Transverse colon (tissue), 4 donors: ENCODE data around the gene MAP2K5. TPM values are rescaled to one million over a fixed set of nuclear protein-coding genes. Genes with fewer than 3 reads are reported as not detected.

ENCODE experiments used
- DNase-seq: peaks from one replicate; pipeline ENCODE4 v3.0.0-alpha.2; 2019
- H3K27ac ChIP-seq, 4 donors: fragments of 200-600 bp; sonication (generic); 2 replicates each; pipeline ENCODE4 v1.5.1; 2016 to 2018; ENCODE audit warnings: inconsistent platforms in 4 of 4
- H3K27me3 ChIP-seq: fragments of 200-600 bp; sonication (generic); 2 replicates; pipeline ENCODE4 v1.5.1; 2017; ENCODE audit warnings: inconsistent platforms
- H3K36me3 ChIP-seq, 4 donors: fragments of 200-600 bp; sonication (generic); 2 replicates each; pipeline ENCODE4 v1.5.1; 2017 to 2019; ENCODE audit warnings: inconsistent platforms in 4 of 4
- H3K4me1 ChIP-seq, 4 donors: fragments of 200-600 bp; sonication (generic); 2 replicates each; pipeline ENCODE4 v1.5.1; 2017 to 2020; ENCODE audit warnings: inconsistent platforms in 4 of 4
- H3K4me3 ChIP-seq, 4 donors: fragments of 200-600 bp; sonication (generic); 1 replicate in 1 of 4; 2 replicates in 3 of 4; pipeline versions ENCODE4 v1.5.1 to v1.6.1; 2017 to 2019; ENCODE audit warnings: inconsistent platforms in 4 of 4
- H3K9me3 ChIP-seq, 2 donors: fragments of 200-600 bp; sonication (generic); 2 replicates each; pipeline ENCODE4 v1.5.1; 2017 to 2019; ENCODE audit warnings: inconsistent platforms in 2 of 2
- CTCF ChIP-seq, 5 experiments: fragments of 200-600 bp in 3 of 5; fragments of 450-650 bp in 2 of 5; sonication (generic) in 3 of 5; IDR thresholded peaks; 1 replicate in 2 of 5; 2 replicates in 3 of 5; pipeline ENCODE4 v1.5.1; 2016 to 2017; ENCODE audit warnings: antibody characterized with exemption in 5 of 5, inconsistent platforms in 3 of 5, mild to moderate bottlenecking in 2 of 5, moderate library complexity in 1 of 5
- EP300 ChIP-seq: sonication (generic); formaldehyde crosslinking; IDR thresholded peaks from one replicate; pipeline ENCODE4 v1.6.1; 2017; ENCODE audit warnings: antibody characterized with exemption, low read depth
- POLR2A ChIP-seq: fragments of 450-650 bp; IDR thresholded peaks from one replicate; pipeline ENCODE4 v1.6.1; 2016; ENCODE audit warnings: antibody characterized with exemption, mild to moderate bottlenecking, moderate library complexity
- POLR2AphosphoS5 ChIP-seq, 3 donors: sonication (generic); formaldehyde crosslinking; IDR thresholded peaks; one replicate each; pipeline ENCODE4 v1.6.1; 2016; ENCODE audit warnings: antibody characterized with exemption in 3 of 3
- WGBS, 2 donors: methylation state at CpG; one replicate each; pipeline ENCODE4 v1.1.5; 2018; ENCODE audit warnings: low coverage in 1 of 2; 5-methylcytosine and 5-hydroxymethylcytosine counted together
- in situ Hi-C, 4 donors: fragments of 200-750 bp; cut with MboI; loops; one replicate each; pipeline versions ENCODE4 v1.15.0 to v1.15.1; 2017; ENCODE audit warnings: low sequenced_read_pairs in 3 of 4, low pct_ligation_motif_present in 1 of 4, low pct_unique_long_range_greater_than_20kb in 1 of 4
- intact Hi-C: fragments of 100-400 bp; cut with DNase I; formaldehyde crosslinking; loops from one replicate; pipeline ENCODE4 v1.15.1; 2023; ENCODE audit warnings: low total_unique reads
- total RNA-seq, 4 donors: library from RNA; depleted of rRNA; stranded (reverse); fragments of >200 nt; gene quantifications; one replicate each; pipeline ENCODE4 v1.1.0, GENCODE V29; 2016

The MAP2K5 gene
- total RNA-seq, 4 donors from 2014 or later: 19.8 to 320 (median 21.1) TPM

GRCh38 chr15:67722030-67722817, 179.7 kb downstream of the MAP2K5 start:
- no peak for DNase-seq
- Histone ChIP-seq H3K27me3 (no peaks in the 10 kb centered on the region), H3K4me1 (peaks cover 0 to 18% (median 3%) of the 10 kb centered on the region in 4 donors), H3K4me3 (no peak overlapping the region), H3K27ac (no peak overlapping the region), H3K9me3 (no peaks in the 10 kb centered on the region), H3K36me3 (no peaks in the 10 kb centered on the region)
- WGBS, 2 donors: 96 to 98% methylated on average over 3 to 5 of the region's 5 CpGs
- in situ Hi-C loops (no loop called here), intact Hi-C loops (no loop called here)
- TF ChIP-seq POLR2AphosphoS5 (IDR thresholded peaks at IDR 0.05): no peak
- TF ChIP-seq POLR2A: no peak
- TF ChIP-seq CTCF (IDR thresholded peaks at IDR 0.05): no peak
- no peak for TF ChIP-seq EP300

GRCh38 chr15:67723294-67724024, 181.0 kb downstream of the MAP2K5 start:
- no peak overlapping the region for H3K4me3 ChIP-seq
- intact Hi-C loops (no loop called here), in situ Hi-C loops (no loop called here)
- WGBS, 2 donors: 69 to 82% methylated on average over 4 of the region's 4 CpGs
- no peaks in the 10 kb centered on the region for H3K9me3 ChIP-seq
- peaks cover 0 to 18% (median 3%) of the 10 kb centered on the region in 4 donors for H3K4me1 ChIP-seq
- H3K27me3 ChIP-seq: no peaks in the 10 kb centered on the region
- no peaks in the 10 kb centered on the region for H3K36me3 ChIP-seq
- TF ChIP-seq POLR2A (no peak), POLR2AphosphoS5 (IDR thresholded peaks at IDR 0.05) (no peak), EP300 (no peak), CTCF (IDR thresholded peaks at IDR 0.05) (no peak)
- DNase-seq: no peak
- no peak overlapping the region for H3K27ac ChIP-seq

GRCh38 chr15:67724691-67725375, 182.3 kb downstream of the MAP2K5 start:
- no peak for DNase-seq
- Histone ChIP-seq H3K9me3 (no peaks in the 10 kb centered on the region), H3K4me3 (no peak overlapping the region), H3K27me3 (no peaks in the 10 kb centered on the region), H3K27ac (no peak overlapping the region), H3K4me1 (peaks cover 0 to 16% (median 3%) of the 10 kb centered on the region in 4 donors), H3K36me3 (no peaks in the 10 kb centered on the region)
- in situ Hi-C loops (no loop called here), intact Hi-C loops (no loop called here)
- WGBS, 2 donors: 78 to 94% methylated on average over 2 to 4 of the region's 4 CpGs
- TF ChIP-seq POLR2A (no peak), EP300 (no peak), POLR2AphosphoS5 (IDR thresholded peaks at IDR 0.05) (no peak), CTCF (IDR thresholded peaks at IDR 0.05) (no peak)

- in situ Hi-C loops: no loop called here
- WGBS, 2 donors: 51% methylated on average over 1 of the region's 1 CpG; no CpG with 5 or more reads in 1 of the 2 donors
Observed at GRCh38 chr15:67730135-67730534, 187.6 kb downstream of the MAP2K5 start.

More at GRCh38 chr15:67730135-67730534, 187.6 kb downstream of the MAP2K5 start:
- no peaks in the 10 kb centered on the region for H3K36me3 ChIP-seq
- no peak overlapping the region for H3K27ac ChIP-seq
- H3K9me3 ChIP-seq: no peaks in the 10 kb centered on the region
- no peak for DNase-seq
- H3K4me3 ChIP-seq: no peak overlapping the region
- peaks cover 0 to 8% (median 0%) of the 10 kb centered on the region in 4 donors for H3K4me1 ChIP-seq
- intact Hi-C loops: no loop called here
- no peak for TF ChIP-seq POLR2A
- no peak for TF ChIP-seq EP300
- TF ChIP-seq POLR2AphosphoS5 (IDR thresholded peaks at IDR 0.05): no peak
- TF ChIP-seq CTCF (IDR thresholded peaks at IDR 0.05): no peak
- H3K27me3 ChIP-seq: no peaks in the 10 kb centered on the region
